Neuron (in vitro differentiated cells): ENCODE data around the gene HCAR2.
"Not testable (repeated sequence)": the region's sequence is repeated elsewhere in the genome, so short reads cannot be mapped to it uniquely, and the experiment has no call there.

Experiments used
- H2AFZ ChIP-seq: one replicate; pipeline ENCODE4 v1.6.1; 2013; ENCODE audit warnings: low read depth, mild to moderate bottlenecking, inconsistent platforms, low read length, moderate library complexity
- H3K27me3 ChIP-seq: one replicate; pipeline ENCODE4 v1.6.1; 2013; ENCODE audit warnings: low read length; ENCODE audit not compliant: insufficient read depth
- H3K36me3 ChIP-seq: one replicate; pipeline ENCODE4 v1.6.1; 2013; ENCODE audit warnings: low read length; ENCODE audit not compliant: insufficient read depth
- H3K4me1 ChIP-seq: one replicate; pipeline ENCODE4 v1.6.1; 2013; ENCODE audit warnings: low read length; ENCODE audit not compliant: insufficient read depth
- H3K4me3 ChIP-seq: 2 replicates; pipeline ENCODE4 v1.5.1; 2013; ENCODE audit warnings: mild to moderate bottlenecking, low read length, moderate library complexity
- H3K9me3 ChIP-seq: one replicate; pipeline ENCODE4 v1.6.1; 2013; ENCODE audit warnings: low read length

HCAR2 gene

GRCh38 chr12:122701481-122701880, 1.7 kb downstream of the HCAR2 start:
- not testable (repeated sequence) for H3K36me3 ChIP-seq, H3K4me1 ChIP-seq, H2AFZ ChIP-seq, H3K4me3 ChIP-seq, H3K9me3 ChIP-seq, H3K27me3 ChIP-seq

- H3K9me3 ChIP-seq, H2AFZ ChIP-seq, H3K4me3 ChIP-seq, H3K36me3 ChIP-seq, H3K4me1 ChIP-seq, H3K27me3 ChIP-seq: not testable (repeated sequence)
These were observed 3.0 kb downstream of the HCAR2 start for GRCh38 chr12:122700038-122700710.

- not testable (repeated sequence) for H3K36me3 ChIP-seq, H3K27me3 ChIP-seq, H2AFZ ChIP-seq, H3K4me3 ChIP-seq, H3K4me1 ChIP-seq, H3K9me3 ChIP-seq
These were observed 6.2 kb downstream of the HCAR2 start for GRCh38 chr12:122696922-122697321.

GRCh38 chr12:122691566-122691965, 11.6 kb downstream of the HCAR2 start:
- H3K27me3 ChIP-seq: no peaks in the 10 kb centered on the region
- H3K36me3 ChIP-seq: no peaks in the 10 kb centered on the region
- H3K4me3 ChIP-seq: no peak overlapping the region
- H3K9me3 ChIP-seq: no peaks in the 10 kb centered on the region
- no peaks in the 10 kb centered on the region for H3K4me1 ChIP-seq
- no peak overlapping the region for H2AFZ ChIP-seq

GRCh38 chr12:122688291-122688690, 14.9 kb downstream of the HCAR2 start:
- no peaks in the 10 kb centered on the region for H3K4me1 ChIP-seq
- H3K9me3 ChIP-seq: no peaks in the 10 kb centered on the region
- H3K4me3 ChIP-seq: no peak overlapping the region
- no peaks in the 10 kb centered on the region for H3K27me3 ChIP-seq
- no peaks in the 10 kb centered on the region for H3K36me3 ChIP-seq
- no peak overlapping the region for H2AFZ ChIP-seq

GRCh38 chr12:122687086-122687485, 16.1 kb downstream of the HCAR2 start:
- Histone ChIP-seq H3K9me3 (no peaks in the 10 kb centered on the region), H2AFZ (no peak overlapping the region), H3K36me3 (no peaks in the 10 kb centered on the region), H3K27me3 (no peaks in the 10 kb centered on the region), H3K4me3 (no peak overlapping the region), H3K4me1 (no peaks in the 10 kb centered on the region)

GRCh38 chr12:122686538-122686937, 16.6 kb downstream of the HCAR2 start:
- no peak overlapping the region for H3K4me3 ChIP-seq
- H3K36me3 ChIP-seq: no peaks in the 10 kb centered on the region
- H3K9me3 ChIP-seq: no peaks in the 10 kb centered on the region
- H3K27me3 ChIP-seq: no peaks in the 10 kb centered on the region
- H3K4me1 ChIP-seq: no peaks in the 10 kb centered on the region
- no peak overlapping the region for H2AFZ ChIP-seq

- Histone ChIP-seq H3K9me3 (no peaks in the 10 kb centered on the region), H3K4me1 (no peaks in the 10 kb centered on the region), H3K27me3 (no peaks in the 10 kb centered on the region), H3K4me3 (no peak overlapping the region), H2AFZ (no peak overlapping the region), H3K36me3 (no peaks in the 10 kb centered on the region)
These were observed 18.8 kb downstream of the HCAR2 start for GRCh38 chr12:122684297-122684813.

GRCh38 chr12:122681814-122682213, 21.3 kb downstream of the HCAR2 start:
- H3K36me3 ChIP-seq: no peaks in the 10 kb centered on the region
- no peaks in the 10 kb centered on the region for H3K27me3 ChIP-seq
- H3K4me3 ChIP-seq: no peak overlapping the region
- no peaks in the 10 kb centered on the region for H3K9me3 ChIP-seq
- H3K4me1 ChIP-seq: no peaks in the 10 kb centered on the region
- no peak overlapping the region for H2AFZ ChIP-seq

GRCh38 chr12:122680989-122681388, 22.2 kb downstream of the HCAR2 start:
- not testable (repeated sequence) for H3K9me3 ChIP-seq, H3K4me3 ChIP-seq, H3K4me1 ChIP-seq, H3K36me3 ChIP-seq, H3K27me3 ChIP-seq, H2AFZ ChIP-seq

- not testable (repeated sequence) for H3K27me3 ChIP-seq, H3K4me3 ChIP-seq, H3K4me1 ChIP-seq
These were observed 26.4 kb downstream of the HCAR2 start for GRCh38 chr12:122676781-122677180.

GRCh38 chr12:122676015-122676414, 27.1 kb downstream of the HCAR2 start:
- not testable (repeated sequence) for H2AFZ ChIP-seq, H3K27me3 ChIP-seq, H3K36me3 ChIP-seq, H3K4me3 ChIP-seq, H3K9me3 ChIP-seq, H3K4me1 ChIP-seq

More at GRCh38 chr12:122676781-122677180, 26.4 kb downstream of the HCAR2 start:
- H3K36me3 ChIP-seq, H3K9me3 ChIP-seq, H2AFZ ChIP-seq: not testable (repeated sequence)

GRCh38 chr12:122672515-122672914, 30.6 kb downstream of the HCAR2 start:
- no peaks in the 10 kb centered on the region for H3K9me3 ChIP-seq
- H3K4me1 ChIP-seq: no peaks in the 10 kb centered on the region
- no peaks in the 10 kb centered on the region for H3K27me3 ChIP-seq
- H2AFZ ChIP-seq: no peak overlapping the region
- no peak overlapping the region for H3K4me3 ChIP-seq
- H3K36me3 ChIP-seq: no peaks in the 10 kb centered on the region

GRCh38 chr12:122669397-122670070, 33.6 kb downstream of the HCAR2 start:
- Histone ChIP-seq H3K9me3 (no peaks in the 10 kb centered on the region), H3K36me3 (no peaks in the 10 kb centered on the region), H3K4me3 (no peak overlapping the region), H2AFZ (no peak overlapping the region), H3K4me1 (no peaks in the 10 kb centered on the region), H3K27me3 (no peaks in the 10 kb centered on the region)
